22Rv1 (cell line): ENCODE measurements around the gene MIS18A.

Source experiments
- ZFX ChIP-seq: fragments of 450-650 bp; IDR thresholded peaks from 2 replicates; pipeline ENCODE4 v1.6.1; 2017; ENCODE audit warnings: antibody characterized with exemption, borderline replicate concordance
- TF ChIP-seq, protein P1 (sequence below): fragments of 450-650 bp; IDR thresholded peaks from 2 replicates; pipeline ENCODE4 v1.5.1; 2017; ENCODE audit warnings: mild to moderate bottlenecking

DNA sequence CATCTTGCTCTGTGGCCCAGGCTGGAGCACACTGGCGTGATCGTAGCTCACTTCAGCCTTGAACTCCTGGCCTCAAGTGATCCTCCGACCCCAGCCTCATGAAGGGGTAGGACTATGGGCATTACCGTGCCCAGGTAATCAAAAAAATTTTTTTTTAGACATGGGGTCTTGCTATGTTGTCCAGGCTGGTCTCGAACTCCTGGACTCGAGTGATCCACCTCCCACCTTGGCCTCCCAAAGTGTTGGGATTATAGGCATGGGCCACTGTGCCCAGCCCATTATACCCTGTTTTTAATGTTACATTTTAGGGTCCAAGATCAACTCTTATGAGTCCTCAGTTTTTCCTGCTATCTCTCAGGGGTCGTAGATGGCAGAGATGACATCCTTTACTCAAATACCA, 26.1 kb upstream of the MIS18A start:
- TF ChIP-seq, protein P1, sequence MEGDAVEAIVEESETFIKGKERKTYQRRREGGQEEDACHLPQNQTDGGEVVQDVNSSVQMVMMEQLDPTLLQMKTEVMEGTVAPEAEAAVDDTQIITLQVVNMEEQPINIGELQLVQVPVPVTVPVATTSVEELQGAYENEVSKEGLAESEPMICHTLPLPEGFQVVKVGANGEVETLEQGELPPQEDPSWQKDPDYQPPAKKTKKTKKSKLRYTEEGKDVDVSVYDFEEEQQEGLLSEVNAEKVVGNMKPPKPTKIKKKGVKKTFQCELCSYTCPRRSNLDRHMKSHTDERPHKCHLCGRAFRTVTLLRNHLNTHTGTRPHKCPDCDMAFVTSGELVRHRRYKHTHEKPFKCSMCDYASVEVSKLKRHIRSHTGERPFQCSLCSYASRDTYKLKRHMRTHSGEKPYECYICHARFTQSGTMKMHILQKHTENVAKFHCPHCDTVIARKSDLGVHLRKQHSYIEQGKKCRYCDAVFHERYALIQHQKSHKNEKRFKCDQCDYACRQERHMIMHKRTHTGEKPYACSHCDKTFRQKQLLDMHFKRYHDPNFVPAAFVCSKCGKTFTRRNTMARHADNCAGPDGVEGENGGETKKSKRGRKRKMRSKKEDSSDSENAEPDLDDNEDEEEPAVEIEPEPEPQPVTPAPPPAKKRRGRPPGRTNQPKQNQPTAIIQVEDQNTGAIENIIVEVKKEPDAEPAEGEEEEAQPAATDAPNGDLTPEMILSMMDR: no peak
- no peak for TF ChIP-seq ZFX
